ENCODE measurements around the gene PPFIA4.
"Not testable (repeated sequence)": the region's sequence is repeated elsewhere in the genome, so short reads cannot be mapped to it uniquely, and the experiment has no call there.

The PPFIA4 gene

DNA sequence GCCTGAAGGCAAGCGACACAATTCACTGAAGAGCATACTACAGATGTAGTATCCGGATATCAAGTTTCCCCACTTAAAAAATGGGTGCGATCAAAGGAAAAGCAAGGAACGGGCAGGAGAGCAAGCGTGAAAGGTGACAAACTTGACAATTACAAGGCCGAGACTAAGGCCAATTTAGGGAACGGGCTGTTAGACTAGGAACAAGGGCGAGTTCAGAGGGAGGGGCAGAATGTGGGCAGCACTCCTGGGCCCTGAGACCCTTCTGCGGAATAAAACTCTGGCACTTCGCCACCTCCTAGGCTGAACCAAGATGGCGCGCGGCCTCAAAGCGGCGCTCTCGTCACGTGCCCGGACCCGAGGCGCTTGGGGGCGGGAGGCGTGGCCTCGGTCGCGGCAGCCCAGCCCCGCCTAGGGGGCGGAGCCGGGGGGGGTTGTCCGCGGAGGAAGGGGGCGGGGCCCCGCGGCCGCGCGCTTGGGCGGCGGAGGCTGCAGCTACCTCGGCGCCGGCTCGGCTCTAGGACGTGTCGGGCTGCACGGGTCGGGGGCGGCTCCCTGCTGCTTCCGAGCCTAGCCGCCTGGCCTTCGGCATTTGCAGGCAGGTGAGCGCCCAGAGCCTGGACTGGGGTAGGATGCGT lies at the start of gene PPFIA4:
Gene PPFIA4 (plus strand): TSS at position 461 of the 635 bp plus-strand sequence. CDS start 12,518 bp downstream, outside the sequence.
- DNase-seq (ENCODE audit: low read depth, low spot score): peak; percentile 89
- TF ChIP-seq ZNF274 (IDR thresholded peaks at IDR 0.05; ENCODE audit: low read depth, low read length) (no peak), YY1 (IDR thresholded peaks at IDR 0.05; ENCODE audit: insufficient read depth, insufficient read length) (peak; percentile 85)
- Histone ChIP-seq H3K36me3 (ENCODE audit: insufficient read depth, insufficient read length, low read length) (peaks cover 33% of the 10 kb centered on the region), H3K27me3 (ENCODE audit: insufficient read depth, insufficient read length) (peaks cover 28% of the 10 kb centered on the region), H3K9me3 (ENCODE audit: insufficient read depth, low read length) (no peaks in the 10 kb centered on the region), H3K9ac (ENCODE audit: insufficient read length, low read depth) (peak within 1 kb of the TSS; percentile 83), H3K4me3 (ENCODE audit: insufficient read length, low read depth) (peak within 1 kb of the TSS; percentile 73), H3K4me1 (ENCODE audit: insufficient read depth, insufficient read length) (peaks cover 10% of the 10 kb centered on the region)

DNA sequence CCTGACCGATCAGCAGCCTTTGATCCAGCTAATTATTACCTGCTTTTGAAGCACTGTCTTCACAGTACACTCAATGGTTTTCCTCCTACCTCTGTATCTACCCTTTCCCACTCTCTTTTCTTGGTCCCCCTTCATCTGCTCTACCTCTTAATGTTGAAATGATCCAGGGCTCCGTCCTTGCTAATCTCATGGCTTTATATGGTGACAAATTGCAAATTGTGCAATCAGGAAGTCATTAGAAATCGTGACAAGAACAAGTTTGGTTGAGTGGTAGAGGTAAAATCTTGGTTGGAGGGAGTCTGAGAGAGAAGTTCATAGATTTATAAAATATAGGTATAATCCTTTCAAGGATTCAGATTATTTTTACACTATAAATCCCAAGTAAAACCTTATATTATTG lies 49.7 kb upstream of the PPFIA4 start:
- no peak overlapping the region for H3K9ac ChIP-seq (ENCODE audit: insufficient read length, low read depth)
- H3K36me3 ChIP-seq (ENCODE audit: insufficient read depth, insufficient read length, low read length): no peaks in the 10 kb centered on the region
- no peaks in the 10 kb centered on the region for H3K4me1 ChIP-seq (ENCODE audit: insufficient read depth, insufficient read length)
- no peaks in the 10 kb centered on the region for H3K9me3 ChIP-seq (ENCODE audit: insufficient read depth, low read length)
- TF ChIP-seq ZNF274 (IDR thresholded peaks at IDR 0.05; ENCODE audit: low read depth, low read length) (no peak), YY1 (IDR thresholded peaks at IDR 0.05; ENCODE audit: insufficient read depth, insufficient read length) (no peak), SUZ12 (IDR thresholded peaks at IDR 0.05; ENCODE audit: extremely low read depth, insufficient read depth, insufficient read length) (no peak)
- no peak for DNase-seq (ENCODE audit: low read depth, low spot score)
- H3K27me3 ChIP-seq (ENCODE audit: insufficient read depth, insufficient read length): no peaks in the 10 kb centered on the region
- no peak overlapping the region for H3K4me3 ChIP-seq (ENCODE audit: insufficient read length, low read depth)

DNA sequence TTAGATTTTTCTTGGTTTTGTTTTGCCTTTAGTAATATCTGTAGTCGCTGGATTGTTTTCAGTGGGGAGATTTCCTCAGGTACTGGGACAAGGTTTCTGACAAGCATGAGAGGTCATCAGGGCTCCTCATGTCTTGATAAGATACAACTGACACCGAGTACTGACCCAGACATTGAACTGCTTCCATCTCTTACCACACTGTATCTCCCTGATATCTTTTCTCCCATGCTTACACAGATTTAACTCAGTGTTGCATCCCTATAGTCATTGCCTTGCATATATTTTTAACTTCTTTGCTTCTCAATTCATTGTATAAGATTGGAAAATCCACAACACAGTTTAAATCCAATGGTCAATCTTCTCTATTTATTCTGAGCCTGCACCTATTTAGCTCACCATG lies 46.8 kb upstream of the PPFIA4 start:
- H3K27me3 ChIP-seq (ENCODE audit: insufficient read depth, insufficient read length): no peaks in the 10 kb centered on the region
- no peak for TF ChIP-seq SUZ12 (IDR thresholded peaks at IDR 0.05; ENCODE audit: extremely low read depth, insufficient read depth, insufficient read length)
- no peaks in the 10 kb centered on the region for H3K9me3 ChIP-seq (ENCODE audit: insufficient read depth, low read length)

DNA sequence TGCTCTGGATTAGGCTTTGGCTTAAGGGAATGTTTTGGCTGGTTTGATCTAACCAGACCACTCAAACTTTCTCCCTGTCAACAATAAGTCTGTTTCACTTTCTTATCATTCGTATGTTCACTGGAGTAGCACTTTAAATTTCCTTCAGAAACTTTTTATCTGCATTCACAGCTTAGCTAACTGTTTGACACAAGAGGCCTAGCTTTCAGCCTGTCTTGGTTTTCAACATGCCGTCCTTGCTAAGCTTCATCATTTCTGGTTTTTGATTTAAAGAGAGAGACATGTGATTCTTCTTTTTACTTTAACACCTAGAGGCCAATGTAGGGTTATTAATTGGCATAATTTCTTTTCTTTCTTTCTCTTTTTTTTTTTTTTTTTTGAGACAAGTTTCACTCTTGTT lies 44.4 kb upstream of the PPFIA4 start:
- H3K36me3 ChIP-seq (ENCODE audit: insufficient read depth, insufficient read length, low read length): no peaks in the 10 kb centered on the region
- H3K4me1 ChIP-seq (ENCODE audit: insufficient read depth, insufficient read length): no peaks in the 10 kb centered on the region
- H3K27me3 ChIP-seq (ENCODE audit: insufficient read depth, insufficient read length): no peaks in the 10 kb centered on the region
- H3K9ac ChIP-seq (ENCODE audit: insufficient read length, low read depth): no peak overlapping the region
- H3K9me3 ChIP-seq (ENCODE audit: insufficient read depth, low read length): no peaks in the 10 kb centered on the region
- DNase-seq (ENCODE audit: low read depth, low spot score): no peak
- no peak overlapping the region for H3K4me3 ChIP-seq (ENCODE audit: insufficient read length, low read depth)
- TF ChIP-seq YY1 (IDR thresholded peaks at IDR 0.05; ENCODE audit: insufficient read depth, insufficient read length) (no peak), SUZ12 (IDR thresholded peaks at IDR 0.05; ENCODE audit: extremely low read depth, insufficient read depth, insufficient read length) (no peak), ZNF274 (IDR thresholded peaks at IDR 0.05; ENCODE audit: low read depth, low read length) (no peak)

More for the DNA sequence above, 46.8 kb upstream of the PPFIA4 start:
- Histone ChIP-seq H3K36me3 (ENCODE audit: insufficient read depth, insufficient read length, low read length) (no peaks in the 10 kb centered on the region), H3K4me3 (ENCODE audit: insufficient read length, low read depth) (no peak overlapping the region), H3K4me1 (ENCODE audit: insufficient read depth, insufficient read length) (no peaks in the 10 kb centered on the region), H3K9ac (ENCODE audit: insufficient read length, low read depth) (no peak overlapping the region)
- no peak for DNase-seq (ENCODE audit: low read depth, low spot score)

DNA sequence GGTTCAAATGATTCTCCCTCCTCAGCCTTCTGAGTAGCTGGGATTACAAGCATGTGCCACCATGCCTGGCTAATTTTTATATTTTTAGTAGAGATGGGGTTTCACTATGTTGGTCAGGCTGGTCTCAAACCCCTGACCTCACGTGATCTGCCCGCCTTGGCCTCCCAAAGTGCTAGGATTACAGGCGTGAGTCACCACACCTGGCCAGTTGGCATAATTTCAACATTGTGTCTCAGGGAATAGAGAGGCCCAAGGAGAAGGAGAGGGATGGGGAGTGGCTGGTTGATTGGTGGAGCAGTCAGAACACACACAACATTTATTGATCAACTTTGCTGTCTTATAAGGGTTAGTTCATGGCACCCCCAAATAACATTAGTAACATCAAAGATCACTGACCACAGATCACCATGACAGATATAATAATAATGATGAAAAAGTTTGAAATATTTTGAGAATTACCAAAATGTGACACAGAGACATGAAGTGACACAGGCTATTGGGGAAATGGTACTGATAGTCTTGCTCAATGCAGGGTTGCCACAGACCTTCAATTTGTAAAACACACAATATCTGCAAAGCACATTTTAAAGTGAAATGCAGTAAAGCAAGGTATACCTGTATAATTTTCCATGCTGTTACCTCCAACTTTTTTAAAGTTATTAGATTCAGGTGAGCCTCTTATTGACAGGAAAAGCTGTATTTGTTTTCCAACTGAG lies 43.4 kb upstream of the PPFIA4 start:
- TF ChIP-seq SUZ12 (IDR thresholded peaks at IDR 0.05; ENCODE audit: extremely low read depth, insufficient read depth, insufficient read length): no peak

DNA sequence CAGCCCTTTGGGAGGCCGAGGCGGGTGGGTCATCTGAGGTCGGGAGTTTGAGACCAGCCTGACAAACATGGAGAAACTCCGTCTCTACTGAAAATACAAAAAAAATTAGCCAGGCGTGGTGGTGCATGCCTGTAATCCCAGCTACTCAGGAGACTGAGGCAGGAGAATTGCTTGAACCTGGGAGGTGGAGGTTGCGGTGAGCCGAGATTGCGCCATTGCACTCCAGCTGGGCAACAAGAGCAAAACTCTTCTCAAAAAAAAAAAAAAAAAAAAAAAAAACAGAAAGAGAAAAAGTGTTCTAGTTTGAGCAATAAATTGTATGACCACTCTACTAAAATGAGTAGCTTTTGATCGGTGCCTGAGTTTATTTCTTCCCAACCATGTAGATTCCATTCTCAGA lies 40.2 kb upstream of the PPFIA4 start:
- not testable (repeated sequence) for H3K36me3 ChIP-seq (ENCODE audit: insufficient read depth, insufficient read length, low read length); DNase-seq (ENCODE audit: low read depth, low spot score); H3K9me3 ChIP-seq (ENCODE audit: insufficient read depth, low read length); H3K4me3 ChIP-seq (ENCODE audit: insufficient read length, low read depth); H3K9ac ChIP-seq (ENCODE audit: insufficient read length, low read depth); H3K27me3 ChIP-seq (ENCODE audit: insufficient read depth, insufficient read length); H3K4me1 ChIP-seq (ENCODE audit: insufficient read depth, insufficient read length)

More for the DNA sequence above, 43.4 kb upstream of the PPFIA4 start:
- no peaks in the 10 kb centered on the region for H3K36me3 ChIP-seq (ENCODE audit: insufficient read depth, insufficient read length, low read length)
- DNase-seq (ENCODE audit: low read depth, low spot score): no peak
- no peak overlapping the region for H3K9ac ChIP-seq (ENCODE audit: insufficient read length, low read depth)
- no peaks in the 10 kb centered on the region for H3K4me1 ChIP-seq (ENCODE audit: insufficient read depth, insufficient read length)
- no peaks in the 10 kb centered on the region for H3K9me3 ChIP-seq (ENCODE audit: insufficient read depth, low read length)
- H3K4me3 ChIP-seq (ENCODE audit: insufficient read length, low read depth): no peak overlapping the region
- H3K27me3 ChIP-seq (ENCODE audit: insufficient read depth, insufficient read length): no peaks in the 10 kb centered on the region

DNA sequence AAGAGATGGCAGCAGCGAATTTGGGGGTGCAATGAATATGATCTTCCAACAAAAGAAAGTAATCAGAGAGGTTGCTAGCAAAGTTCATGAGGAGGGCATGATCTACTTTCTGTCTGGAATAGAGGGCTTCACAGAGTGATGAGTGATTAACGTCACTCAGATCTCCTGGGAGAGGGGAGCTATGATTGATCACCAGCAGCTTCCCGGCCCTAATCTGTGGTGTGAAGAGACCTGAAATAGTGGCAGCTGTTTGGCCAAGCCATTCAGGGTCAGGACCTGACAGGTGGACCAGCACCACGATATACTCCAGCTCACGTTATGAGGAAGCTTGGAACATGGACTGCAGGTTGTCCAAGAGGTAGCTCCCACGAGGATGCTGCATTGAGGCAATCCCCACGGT lies 39.0 kb upstream of the PPFIA4 start:
- Histone ChIP-seq H3K27me3 (ENCODE audit: insufficient read depth, insufficient read length) (no peaks in the 10 kb centered on the region), H3K4me1 (ENCODE audit: insufficient read depth, insufficient read length) (no peaks in the 10 kb centered on the region), H3K36me3 (ENCODE audit: insufficient read depth, insufficient read length, low read length) (no peaks in the 10 kb centered on the region), H3K9ac (ENCODE audit: insufficient read length, low read depth) (no peak overlapping the region), H3K4me3 (ENCODE audit: insufficient read length, low read depth) (no peak overlapping the region), H3K9me3 (ENCODE audit: insufficient read depth, low read length) (no peaks in the 10 kb centered on the region)
- no peak for TF ChIP-seq YY1 (IDR thresholded peaks at IDR 0.05; ENCODE audit: insufficient read depth, insufficient read length)
- no peak for DNase-seq (ENCODE audit: low read depth, low spot score)
